ENCODE measurements around the gene EXOC4. TPM values are rescaled to one million over a fixed set of nuclear protein-coding genes. Genes with fewer than 3 reads are reported as not detected.

The EXOC4 gene
- total and polyA plus RNA-seq, 2 donors (not counting 3 experiments of a cell fraction or from before 2014, with no cell fraction given): 20.3 to 73.1 TPM

- Histone ChIP-seq H3K4me2 (ENCODE audit: insufficient read depth, low read length) (no peak overlapping the region), H4K20me1 (replicated peaks; ENCODE audit: control insufficient read depth, extremely low read depth, insufficient read depth, low read length) (no peaks in the 10 kb centered on the region), H3K9me1 (replicated peaks; ENCODE audit: control insufficient read depth, extremely low read depth, insufficient read depth, low read length) (no peaks in the 10 kb centered on the region), H3K27me3 (ENCODE audit: control insufficient read depth in 2 of 2, insufficient read depth in 2 of 2, low read length in 2 of 2) (no peaks in the 10 kb centered on the region), H3K36me3 (ENCODE audit: control insufficient read depth in 2 of 2, extremely low read depth in 1 of 2, insufficient read depth in 2 of 2, low read length in 2 of 2) (no peaks in the 10 kb centered on the region), H3K79me2 (ENCODE audit: control insufficient read depth, insufficient read depth, low read length) (no peaks in the 10 kb centered on the region), H3K4me1 (ENCODE audit: control insufficient read depth, extremely low read depth, insufficient read depth, low read length) (no peaks in the 10 kb centered on the region), H3K27ac (ENCODE audit: insufficient read depth, low read depth, low read length) (no peak overlapping the region), H3K9ac (replicated peaks; ENCODE audit: extremely low read depth, insufficient read depth, low read length) (no peak overlapping the region), H3K9me3 (replicated peaks; ENCODE audit: control insufficient read depth, insufficient read depth, low read length) (no peaks in the 10 kb centered on the region), H3K4me3 (replicated peaks in 1 of 3; ENCODE audit: insufficient read depth in 1 of 3, low read depth in 1 of 3, low read length in 3 of 3) (no peak overlapping the region), H2AFZ (ENCODE audit: low read depth, low read length) (no peak overlapping the region)
- POLR2A ChIA-PET: no interaction called here
- CTCF ChIA-PET: no interaction called here
- BruUV-seq (replicated peaks): no TSS peak
- intact Hi-C loops (cut with micrococcal nuclease): no loop called here
- no peak for TF ChIP-seq MYC (IDR thresholded peaks at IDR 0.05; ENCODE audit: low read depth, low read length)
- no peak for TF ChIP-seq POLR2A (IDR thresholded peaks at IDR 0.05; ENCODE audit: low read depth, low read length)
- no peak for TF ChIP-seq POLR2AphosphoS5 (IDR thresholded peaks at IDR 0.05; ENCODE audit: insufficient read depth, low read depth, low read length)
- no peak for TF ChIP-seq CTCF (IDR thresholded peaks at IDR 0.05; ENCODE audit: extremely low read depth in 1 of 2, insufficient read depth in 1 of 2, low read depth in 1 of 2, low read length in 2 of 2)
- no peak for TF ChIP-seq GATA2 (IDR thresholded peaks at IDR 0.05; ENCODE audit: insufficient read depth, insufficient read length, low read depth, low read length)
- TF ChIP-seq FOS (IDR thresholded peaks at IDR 0.05; ENCODE audit: borderline replicate concordance, insufficient read depth, low read length): no peak
- dilution Hi-C loops (cut with MboI; ENCODE audit: extremely low pct_ligation_motif_present, low sequenced_read_pairs): no loop called here
- FAIRE-seq (no peak), DNase-seq (ENCODE audit: low read depth, low spot score) (no peak)
These were observed 520.7 kb downstream of the EXOC4 start for GRCh38 chr7:133773601-133774000.

GRCh38 chr7:133775201-133775600 is 522.3 kb downstream of the EXOC4 start:
- ChIA-PET POLR2A (no interaction called here), CTCF (no interaction called here)
- dilution Hi-C loops (cut with MboI; ENCODE audit: extremely low pct_ligation_motif_present, low sequenced_read_pairs): no loop called here
- H3K4me1 ChIP-seq (ENCODE audit: control insufficient read depth, extremely low read depth, insufficient read depth, low read length): no peaks in the 10 kb centered on the region
- H3K79me2 ChIP-seq (ENCODE audit: control insufficient read depth, insufficient read depth, low read length): no peaks in the 10 kb centered on the region
- no peaks in the 10 kb centered on the region for H4K20me1 ChIP-seq (replicated peaks; ENCODE audit: control insufficient read depth, extremely low read depth, insufficient read depth, low read length)
- H3K27ac ChIP-seq (ENCODE audit: insufficient read depth, low read depth, low read length): no peak overlapping the region
- H3K4me2 ChIP-seq (ENCODE audit: insufficient read depth, low read length): no peak overlapping the region
- H3K4me3 ChIP-seq (replicated peaks in 1 of 3; ENCODE audit: insufficient read depth in 1 of 3, low read depth in 1 of 3, low read length in 3 of 3): no peak overlapping the region
- intact Hi-C loops (cut with micrococcal nuclease): no loop called here
- FAIRE-seq (no peak), DNase-seq (ENCODE audit: low read depth, low spot score) (no peak)
- no peak overlapping the region for H3K9ac ChIP-seq (replicated peaks; ENCODE audit: extremely low read depth, insufficient read depth, low read length)
- H3K27me3 ChIP-seq (ENCODE audit: control insufficient read depth in 2 of 2, insufficient read depth in 2 of 2, low read length in 2 of 2): no peaks in the 10 kb centered on the region
- no TSS peak for BruUV-seq (replicated peaks)
- no peak overlapping the region for H2AFZ ChIP-seq (ENCODE audit: low read depth, low read length)
- TF ChIP-seq POLR2AphosphoS5 (IDR thresholded peaks at IDR 0.05; ENCODE audit: insufficient read depth, low read depth, low read length) (no peak), JUN (IDR thresholded peaks at IDR 0.05; ENCODE audit: borderline replicate concordance, insufficient read depth, insufficient read length, low read depth) (no peak), CTCF (IDR thresholded peaks at IDR 0.05; ENCODE audit: extremely low read depth in 1 of 2, insufficient read depth in 1 of 2, low read depth in 1 of 2, low read length in 2 of 2) (no peak), GATA2 (IDR thresholded peaks at IDR 0.05; ENCODE audit: insufficient read depth, insufficient read length, low read depth, low read length) (no peak), MYC (IDR thresholded peaks at IDR 0.05; ENCODE audit: low read depth, low read length) (no peak)
- no peaks in the 10 kb centered on the region for H3K36me3 ChIP-seq (ENCODE audit: control insufficient read depth in 2 of 2, extremely low read depth in 1 of 2, insufficient read depth in 2 of 2, low read length in 2 of 2)
- no peaks in the 10 kb centered on the region for H3K9me1 ChIP-seq (replicated peaks; ENCODE audit: control insufficient read depth, extremely low read depth, insufficient read depth, low read length)
- H3K9me3 ChIP-seq (replicated peaks; ENCODE audit: control insufficient read depth, insufficient read depth, low read length): no peaks in the 10 kb centered on the region
